HG02571 (cell line): ENCODE data around the gene MYL10.

ENCODE experiments used
- ATAC-seq: cut with Tn5 transposase; IDR thresholded peaks from one replicate; pipeline ENCODE4 v1.9.1; 2021; ENCODE audit warnings: mild to moderate bottlenecking, moderate library complexity; ENCODE audit not compliant: unreplicated experiment

MYL10 gene

GRCh38 chr7:101578552-101578951, 50.5 kb downstream of the MYL10 start:
- ATAC-seq: no peak

GRCh38 chr7:101576998-101577397, 52.1 kb downstream of the MYL10 start:
- no peak for ATAC-seq

GRCh38 chr7:101575721-101576120, 53.4 kb downstream of the MYL10 start:
- no peak for ATAC-seq

- no peak for ATAC-seq
These were observed 53.9 kb downstream of the MYL10 start for GRCh38 chr7:101575168-101575567.

GRCh38 chr7:101572156-101572555, 56.9 kb downstream of the MYL10 start:
- ATAC-seq: no peak

GRCh38 chr7:101567230-101567629, 61.9 kb downstream of the MYL10 start:
- no peak for ATAC-seq

- no peak for ATAC-seq
These were observed 63.4 kb downstream of the MYL10 start for GRCh38 chr7:101565601-101566209.

- ATAC-seq: no peak
These were observed 64.3 kb downstream of the MYL10 start for GRCh38 chr7:101564778-101565211.

- ATAC-seq: no peak
These were observed 64.9 kb downstream of the MYL10 start for GRCh38 chr7:101563943-101564777.
